ENCODE measurements around the gene CTXND1.
A peak's percentile ranks its signal among the peaks of the same experiment; 100 is the strongest.

The CTXND1 gene

GRCh38 chr15:80152896-80153876, 98.8 kb downstream of the CTXND1 start, which contains the start of gene FAH (continued):
- TF ChIP-seq PRDM4 (tag by site-specific recombination; IDR thresholded peaks at IDR 0.05) (no peak), ZNF341 (tag by site-specific recombination; IDR thresholded peaks at IDR 0.05; ENCODE audit: low read depth) (peak; percentile 32; the same call in 1 of the 2 replicates), ZNF404 (tag by site-specific recombination; IDR thresholded peaks at IDR 0.05) (no peak), CTCF (tag by site-specific recombination; IDR thresholded peaks at IDR 0.05) (no peak), KLF16 (tag by site-specific recombination; IDR thresholded peaks at IDR 0.05) (peak; percentile 75; the same call in 1 of the 2 replicates), ZNF324 (tag by site-specific recombination; IDR thresholded peaks at IDR 0.05) (peak; percentile 44; the same call in 1 of the 2 replicates), ZNF514 (tag by site-specific recombination; IDR thresholded peaks at IDR 0.05) (no peak), ZNF366 (tag by site-specific recombination; conservative IDR thresholded peaks at IDR 0.05) (0 out of 2 replicates have a peak, but pooled peaks have one; percentile 15), ZNF600 (tag by site-specific recombination; IDR thresholded peaks at IDR 0.05) (peak; percentile 88), ZNF624 (tag by site-specific recombination; IDR thresholded peaks at IDR 0.05) (no peak), GLIS1 (tag by site-specific recombination; IDR thresholded peaks at IDR 0.05) (0 out of 2 replicates have a peak, but pooled peaks have one; percentile 11), ZNF354C (tag by site-specific recombination; IDR thresholded peaks at IDR 0.05; ENCODE audit: borderline replicate concordance, low read depth) (no peak), ZNF692 (tag by site-specific recombination; IDR thresholded peaks at IDR 0.05) (no peak; the same call in 1 of the 2 replicates), ELK4 (IDR thresholded peaks at IDR 0.05; ENCODE audit: borderline replicate concordance, low read depth, low read length) (no peak), TSHZ1 (tag by site-specific recombination; IDR thresholded peaks at IDR 0.05; ENCODE audit: borderline replicate concordance) (no peak), ZNF776 (tag by site-specific recombination; IDR thresholded peaks at IDR 0.05; ENCODE audit: borderline replicate concordance) (no peak), ZNF747 (tag by site-specific recombination; IDR thresholded peaks at IDR 0.05) (no peak), ZNF10 (tag by site-specific recombination; IDR thresholded peaks at IDR 0.05) (no peak), ZNF629 (tag by site-specific recombination; IDR thresholded peaks at IDR 0.05) (no peak), ZNF621 (tag by site-specific recombination; IDR thresholded peaks at IDR 0.05) (no peak), ZNF132 (tag by site-specific recombination; IDR thresholded peaks at IDR 0.05; ENCODE audit: borderline replicate concordance) (no peak), ZNF202 (tag by site-specific recombination; IDR thresholded peaks at IDR 0.05; ENCODE audit: borderline replicate concordance) (no peak)
- TF ChIP-seq, protein P1, sequence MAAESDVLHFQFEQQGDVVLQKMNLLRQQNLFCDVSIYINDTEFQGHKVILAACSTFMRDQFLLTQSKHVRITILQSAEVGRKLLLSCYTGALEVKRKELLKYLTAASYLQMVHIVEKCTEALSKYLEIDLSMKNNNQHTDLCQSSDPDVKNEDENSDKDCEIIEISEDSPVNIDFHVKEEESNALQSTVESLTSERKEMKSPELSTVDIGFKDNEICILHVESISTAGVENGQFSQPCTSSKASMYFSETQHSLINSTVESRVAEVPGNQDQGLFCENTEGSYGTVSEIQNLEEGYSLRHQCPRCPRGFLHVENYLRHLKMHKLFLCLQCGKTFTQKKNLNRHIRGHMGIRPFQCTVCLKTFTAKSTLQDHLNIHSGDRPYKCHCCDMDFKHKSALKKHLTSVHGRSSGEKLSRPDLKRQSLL (tag by site-specific recombination; IDR thresholded peaks at IDR 0.05), result no peak
- TF ChIP-seq, protein P2, sequence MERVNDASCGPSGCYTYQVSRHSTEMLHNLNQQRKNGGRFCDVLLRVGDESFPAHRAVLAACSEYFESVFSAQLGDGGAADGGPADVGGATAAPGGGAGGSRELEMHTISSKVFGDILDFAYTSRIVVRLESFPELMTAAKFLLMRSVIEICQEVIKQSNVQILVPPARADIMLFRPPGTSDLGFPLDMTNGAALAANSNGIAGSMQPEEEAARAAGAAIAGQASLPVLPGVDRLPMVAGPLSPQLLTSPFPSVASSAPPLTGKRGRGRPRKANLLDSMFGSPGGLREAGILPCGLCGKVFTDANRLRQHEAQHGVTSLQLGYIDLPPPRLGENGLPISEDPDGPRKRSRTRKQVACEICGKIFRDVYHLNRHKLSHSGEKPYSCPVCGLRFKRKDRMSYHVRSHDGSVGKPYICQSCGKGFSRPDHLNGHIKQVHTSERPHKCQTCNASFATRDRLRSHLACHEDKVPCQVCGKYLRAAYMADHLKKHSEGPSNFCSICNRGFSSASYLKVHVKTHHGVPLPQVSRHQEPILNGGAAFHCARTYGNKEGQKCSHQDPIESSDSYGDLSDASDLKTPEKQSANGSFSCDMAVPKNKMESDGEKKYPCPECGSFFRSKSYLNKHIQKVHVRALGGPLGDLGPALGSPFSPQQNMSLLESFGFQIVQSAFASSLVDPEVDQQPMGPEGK (tag by site-specific recombination; IDR thresholded peaks at IDR 0.05), result peak; percentile 68

Measured in HEK293 (cell line).